Skeletal muscle cell (primary cell): Measurements from ENCODE around the gene LRRC36.
"Not testable (repeated sequence)": the region's sequence is repeated elsewhere in the genome, so short reads cannot be mapped to it uniquely, and the experiment has no call there.

ENCODE experiments used
- DNase-seq: peaks from one replicate; pipeline ENCODE4 v3.0.0-alpha.2; 2010; ENCODE audit warnings: low read depth
- H3K4me3 ChIP-seq: 2 replicates; pipeline ENCODE4 v1.5.1; 2011; ENCODE audit warnings: low read depth, mild to moderate bottlenecking, control low read depth, low read length, moderate library complexity

LRRC36 gene

DNA sequence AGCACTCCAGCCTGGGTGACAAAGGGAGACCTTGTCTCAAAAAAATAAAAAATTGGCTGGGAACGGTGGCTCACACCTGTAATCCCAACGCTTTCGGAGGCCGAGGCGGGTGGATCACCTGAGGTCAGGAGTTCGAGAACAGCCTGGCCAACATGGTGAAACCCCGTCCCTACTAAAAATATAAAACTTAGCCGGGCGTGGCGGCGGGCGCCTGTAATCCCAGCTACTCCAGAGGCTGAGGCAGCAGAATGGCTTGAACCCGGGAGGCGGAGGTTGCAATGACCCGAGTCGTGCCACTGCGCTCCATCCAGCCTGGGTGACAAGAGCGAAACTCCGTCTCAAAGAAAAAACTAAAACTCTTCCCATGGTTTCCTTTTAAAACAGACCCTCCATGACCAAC, 88.8 kb downstream of the LRRC36 start:
- DNase-seq: not testable (repeated sequence)
- peak overlapping the region; percentile 76 for H3K4me3 ChIP-seq

DNA sequence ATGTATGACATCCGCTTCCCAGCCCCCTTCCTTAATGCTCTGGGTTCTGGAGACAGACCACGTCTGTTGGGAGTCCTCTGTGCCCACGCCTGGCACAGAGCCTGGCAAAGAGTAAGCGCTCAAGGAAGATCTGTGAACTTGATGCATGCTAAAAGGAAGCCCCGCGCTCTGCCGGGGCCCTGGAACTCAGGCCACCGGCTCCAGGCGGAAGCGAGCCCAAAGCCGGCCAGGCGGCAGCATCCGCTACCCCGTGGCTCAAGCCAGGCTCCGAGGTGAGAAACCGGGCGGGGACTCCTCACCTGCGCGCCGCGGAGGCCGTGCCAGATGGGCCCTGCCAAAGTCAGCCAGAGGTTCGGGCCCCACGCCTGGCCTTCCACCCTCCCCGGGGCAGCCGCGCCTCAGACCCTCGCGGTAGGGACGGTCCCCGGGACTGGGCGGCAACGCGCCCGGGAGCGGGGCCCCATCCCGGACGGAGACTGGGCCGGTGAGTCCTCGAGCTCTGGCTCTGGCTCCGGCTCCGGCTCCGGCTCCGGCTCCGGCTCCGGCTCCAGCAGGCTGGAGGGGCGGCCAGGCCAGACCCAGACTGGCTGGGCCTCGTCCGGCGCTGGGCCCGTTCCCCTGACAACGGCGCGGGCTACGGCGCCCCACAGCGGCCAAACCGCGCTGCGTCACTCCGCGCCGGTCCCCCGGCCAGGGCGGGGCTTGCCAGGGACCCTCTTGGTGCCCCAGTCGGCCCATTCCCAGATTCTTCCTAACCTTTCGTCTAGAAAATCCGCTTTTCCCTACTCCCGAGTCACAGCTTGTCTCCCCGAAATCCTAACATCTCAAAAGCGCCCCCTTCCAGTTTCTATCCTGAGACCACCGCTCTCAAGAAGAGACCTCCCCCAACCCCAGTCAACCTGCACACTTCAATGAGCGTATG, 89.5 kb downstream of the LRRC36 start, which contains the start of gene ZDHHC1:
Gene ZDHHC1, minus strand, starts transcription at position 606 of the 922 bp plus-strand sequence. CDS start 8,702 bp downstream, outside the sequence.
- DNase-seq: no peak
- peak within 1 kb of the TSS; percentile 76 for H3K4me3 ChIP-seq

DNA sequence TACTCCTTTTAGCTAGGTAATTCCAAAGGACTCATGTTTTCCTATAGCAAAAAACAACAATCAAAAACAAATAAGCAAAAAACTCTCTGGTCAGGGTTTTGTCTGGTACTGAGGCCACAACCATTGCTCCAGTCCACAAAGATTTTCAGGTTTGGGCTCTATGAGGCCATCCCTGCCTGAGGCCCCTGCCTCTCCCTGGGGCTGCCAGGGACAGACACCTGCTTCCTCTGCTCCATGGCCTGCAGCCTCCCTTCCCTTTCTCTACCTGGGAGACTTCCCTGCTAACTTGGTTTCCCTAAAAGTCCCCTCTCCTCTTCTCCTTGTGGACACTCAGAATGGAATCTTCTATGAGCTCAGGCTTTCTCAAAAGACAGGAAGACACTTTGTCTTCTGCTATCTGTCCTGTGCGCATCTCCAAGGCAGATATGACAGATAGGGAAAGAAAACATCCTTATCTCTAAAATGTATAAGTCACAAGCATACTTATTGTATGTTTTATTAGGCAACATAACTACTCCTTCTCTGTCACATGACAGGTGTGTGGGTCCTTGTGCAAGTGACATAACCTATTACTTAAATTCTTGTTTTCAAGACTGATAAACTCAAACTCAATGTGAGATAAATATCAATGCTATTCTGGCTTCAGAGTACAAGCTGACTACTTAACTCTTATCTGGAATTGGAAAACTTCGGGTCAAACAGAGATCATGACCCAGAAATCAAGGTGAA, 90.9 kb downstream of the LRRC36 start:
- DNase-seq: no peak
- no peak overlapping the region for H3K4me3 ChIP-seq

DNA sequence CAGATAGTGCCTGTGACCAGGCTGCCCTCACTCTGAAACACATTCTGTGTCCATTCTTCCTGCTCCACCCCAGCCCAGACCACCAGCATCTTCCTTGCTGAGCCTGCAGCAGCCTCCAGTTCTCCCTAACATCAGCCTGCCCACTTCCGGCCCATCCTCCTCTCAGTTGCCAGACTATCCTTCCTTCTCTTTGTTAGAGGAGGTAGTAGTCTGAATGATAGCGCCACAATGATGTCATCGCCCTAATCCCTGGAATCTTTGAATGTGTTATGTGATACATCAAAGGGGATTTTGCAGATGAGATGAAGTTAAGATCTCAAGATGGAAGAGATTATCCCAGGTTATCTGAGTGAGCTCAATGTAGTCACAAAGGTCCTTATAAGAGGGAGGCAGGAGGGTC, 92.9 kb downstream of the LRRC36 start:
- DNase-seq: no peak
- no peak overlapping the region for H3K4me3 ChIP-seq

DNA sequence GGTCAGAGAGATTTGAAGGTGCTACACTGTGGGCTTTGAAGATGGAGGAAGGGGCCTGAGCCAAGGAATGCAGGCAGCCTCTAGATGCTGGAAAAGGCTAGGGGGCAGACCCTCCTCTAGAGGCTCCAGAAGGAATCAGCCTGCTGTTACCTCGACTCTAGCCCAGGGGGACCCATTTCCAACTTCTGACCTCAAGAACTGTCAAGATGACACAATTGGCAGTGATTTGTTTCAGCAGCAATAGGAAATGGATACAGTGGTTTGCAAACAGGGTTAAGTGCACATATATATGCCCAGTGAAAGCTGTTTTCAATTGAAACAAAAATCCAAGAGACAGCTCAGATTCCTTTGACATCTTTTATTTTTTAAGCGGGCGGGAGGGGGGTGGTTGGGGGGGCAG, 93.3 kb downstream of the LRRC36 start:
- no peak overlapping the region for H3K4me3 ChIP-seq
- no peak for DNase-seq

DNA sequence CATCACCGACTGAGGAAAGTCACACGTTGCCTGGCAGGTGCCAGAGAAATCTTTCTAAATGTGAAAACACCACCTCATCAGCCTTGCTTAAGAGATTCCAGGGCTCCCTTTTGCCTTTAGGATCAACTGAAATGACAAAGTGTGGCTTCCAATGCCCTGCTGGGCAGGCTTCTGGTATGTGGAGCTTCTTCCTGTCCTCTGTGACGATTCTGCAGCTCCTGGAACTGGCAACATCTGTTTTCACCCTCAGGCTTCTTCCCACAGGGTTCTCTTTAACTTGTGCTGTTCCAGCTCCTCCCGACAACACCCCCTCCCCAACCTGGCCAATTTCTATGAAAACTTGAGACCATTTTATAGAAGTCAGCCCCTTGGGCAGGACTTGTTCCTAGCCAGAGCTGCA, 94.4 kb downstream of the LRRC36 start:
- no peak for DNase-seq
- no peak overlapping the region for H3K4me3 ChIP-seq

DNA sequence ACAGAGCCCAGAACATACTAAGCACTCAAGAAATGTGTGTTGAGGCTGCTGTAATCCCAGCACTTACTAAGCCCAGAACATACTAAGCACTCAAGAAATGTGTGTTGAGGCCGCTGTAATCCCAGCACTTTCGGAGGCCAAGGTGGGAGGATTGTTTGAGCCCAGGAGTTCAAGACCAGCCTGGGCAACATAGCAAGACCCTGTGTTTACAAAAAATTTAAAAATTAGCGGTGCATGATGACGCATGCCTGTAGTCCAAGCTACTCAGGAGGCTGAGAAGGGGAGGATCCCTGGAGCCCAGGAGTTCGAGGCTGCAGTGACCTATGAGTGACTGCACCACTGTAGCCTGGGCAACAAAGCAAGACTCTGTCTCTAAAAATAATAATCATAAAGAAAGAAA, 96.4 kb downstream of the LRRC36 start:
- no peak for DNase-seq
- H3K4me3 ChIP-seq: no peak overlapping the region

DNA sequence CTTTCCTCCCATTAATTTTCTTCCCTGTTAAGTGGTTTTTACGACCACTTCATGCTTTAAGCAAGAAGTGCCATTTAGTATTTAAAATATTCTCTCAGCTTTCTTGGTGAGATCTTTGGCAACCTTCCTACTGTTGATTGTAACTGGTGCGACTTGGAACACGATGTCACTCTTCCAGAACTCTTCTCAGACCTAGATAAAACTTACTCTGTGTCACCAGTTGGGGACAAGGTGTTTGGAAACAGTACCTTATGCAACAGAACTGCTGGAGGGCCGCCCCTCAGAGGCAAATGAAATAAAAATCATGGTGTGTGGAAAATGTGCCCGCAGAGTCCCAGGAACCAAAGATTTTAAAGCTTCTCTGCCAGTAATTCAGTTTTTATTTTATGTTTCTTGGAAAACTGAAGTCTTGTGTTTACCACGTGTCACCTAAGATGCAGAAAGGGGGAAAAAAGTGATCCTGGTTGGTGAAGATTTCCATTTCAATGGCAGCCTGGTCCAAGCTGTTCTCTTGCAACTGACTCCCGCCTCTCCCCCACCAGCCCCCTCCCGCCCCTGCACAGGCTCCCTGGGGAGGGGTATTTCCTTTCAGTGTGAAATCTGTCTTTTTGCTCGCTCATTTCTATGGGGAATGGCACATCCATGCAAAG, 97.1 kb downstream of the LRRC36 start:
- H3K4me3 ChIP-seq: no peak overlapping the region
- no peak for DNase-seq

DNA sequence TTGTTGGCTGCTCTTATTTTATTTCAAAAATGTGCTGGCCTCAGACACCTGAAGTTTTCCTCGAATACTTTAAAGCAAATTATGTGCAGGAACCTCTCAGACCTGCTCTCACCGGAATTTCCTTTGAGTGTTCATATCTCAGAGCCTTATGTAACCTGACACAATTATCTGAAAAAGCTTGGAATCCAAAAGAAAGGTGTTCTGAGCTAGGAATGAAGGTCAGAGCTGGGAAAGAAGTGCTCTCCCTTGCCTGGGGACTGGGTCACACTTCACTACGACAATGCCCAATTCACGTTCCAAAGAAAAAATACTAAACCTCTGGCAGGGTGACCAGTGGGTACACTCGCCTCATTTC, 97.6 kb downstream of the LRRC36 start:
- DNase-seq: no peak
- H3K4me3 ChIP-seq: no peak overlapping the region

DNA sequence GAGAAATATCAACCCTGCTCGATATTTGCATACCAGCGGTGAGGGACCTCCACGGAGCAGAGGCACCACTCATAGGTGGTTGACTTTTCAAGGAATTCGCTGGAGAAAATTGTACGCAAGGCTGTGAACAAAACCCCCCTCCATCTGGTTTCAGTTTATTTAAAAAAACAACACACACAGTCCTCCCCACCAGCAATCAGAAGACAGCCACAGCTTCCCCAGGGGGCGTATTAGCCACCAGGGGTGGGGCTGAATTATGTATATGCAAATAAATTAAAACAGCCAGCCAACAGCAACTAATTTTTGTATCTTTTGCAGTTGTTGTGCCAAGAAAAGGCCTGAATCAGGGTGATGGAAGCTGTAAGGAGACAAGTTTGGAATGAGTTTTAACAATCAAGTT, 98.4 kb downstream of the LRRC36 start:
- DNase-seq: no peak
- no peak overlapping the region for H3K4me3 ChIP-seq

DNA sequence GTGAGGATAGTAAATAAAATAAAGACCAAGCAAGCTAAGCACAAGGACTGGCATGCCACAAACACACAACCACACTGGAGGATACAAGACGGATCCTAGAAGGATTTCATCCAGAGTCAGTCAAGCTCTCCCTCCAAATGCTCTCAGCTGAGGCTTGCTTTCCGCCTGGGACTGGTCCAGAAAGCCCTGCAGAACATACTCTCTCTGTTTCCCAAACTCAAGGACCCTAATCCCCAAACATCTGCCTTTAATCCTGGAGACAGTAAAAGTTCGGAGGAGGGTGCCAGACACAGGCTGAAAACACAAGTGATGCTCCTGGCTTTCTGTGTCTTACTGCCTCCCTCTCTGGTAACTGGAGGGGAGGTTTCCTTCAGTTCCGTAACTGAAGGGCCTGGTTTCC, 99.0 kb downstream of the LRRC36 start:
- no peak overlapping the region for H3K4me3 ChIP-seq
- no peak for DNase-seq

DNA sequence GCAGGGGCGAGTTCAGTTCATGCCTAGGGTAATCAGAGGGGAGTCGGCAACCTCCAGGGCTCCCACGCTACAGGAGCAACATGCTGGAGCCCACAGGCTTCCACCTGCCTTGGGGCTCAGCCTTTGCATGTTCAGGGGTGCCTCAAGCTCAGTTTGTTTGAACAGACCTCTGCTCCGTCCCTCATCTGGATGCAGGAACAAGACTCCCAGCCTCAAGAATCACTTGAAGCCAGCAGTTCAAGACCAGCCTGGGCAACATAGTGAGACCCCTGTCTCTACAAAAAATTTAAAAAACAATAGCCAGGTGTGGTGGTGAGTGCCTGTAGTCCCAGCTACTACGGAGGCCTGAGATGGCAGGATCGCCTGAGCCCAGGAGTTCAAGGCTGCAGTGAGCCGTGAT, 99.4 kb downstream of the LRRC36 start:
- DNase-seq: no peak
- no peak overlapping the region for H3K4me3 ChIP-seq

DNA sequence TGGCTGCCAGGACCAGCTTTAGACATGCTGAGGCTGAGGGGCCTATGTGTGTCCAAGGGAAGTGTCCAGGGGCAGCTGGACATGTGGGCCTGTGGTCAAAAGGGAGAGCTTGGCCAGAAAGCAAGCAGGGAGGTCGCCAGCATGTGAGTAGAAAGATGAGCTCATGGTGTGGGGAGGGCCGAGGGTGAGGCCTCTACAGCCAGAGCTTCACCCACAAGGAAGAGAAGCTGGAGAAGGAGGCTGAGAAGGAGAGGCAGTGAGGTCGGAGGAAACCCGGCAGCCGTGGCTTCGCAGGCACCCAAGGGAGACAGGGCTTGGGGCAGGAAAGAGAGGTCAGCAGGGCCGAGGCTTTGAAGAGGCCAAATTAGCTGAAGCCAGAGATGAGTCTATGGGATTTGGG, 100.3 kb downstream of the LRRC36 start:
- no peak for DNase-seq
- H3K4me3 ChIP-seq: no peak overlapping the region

DNA sequence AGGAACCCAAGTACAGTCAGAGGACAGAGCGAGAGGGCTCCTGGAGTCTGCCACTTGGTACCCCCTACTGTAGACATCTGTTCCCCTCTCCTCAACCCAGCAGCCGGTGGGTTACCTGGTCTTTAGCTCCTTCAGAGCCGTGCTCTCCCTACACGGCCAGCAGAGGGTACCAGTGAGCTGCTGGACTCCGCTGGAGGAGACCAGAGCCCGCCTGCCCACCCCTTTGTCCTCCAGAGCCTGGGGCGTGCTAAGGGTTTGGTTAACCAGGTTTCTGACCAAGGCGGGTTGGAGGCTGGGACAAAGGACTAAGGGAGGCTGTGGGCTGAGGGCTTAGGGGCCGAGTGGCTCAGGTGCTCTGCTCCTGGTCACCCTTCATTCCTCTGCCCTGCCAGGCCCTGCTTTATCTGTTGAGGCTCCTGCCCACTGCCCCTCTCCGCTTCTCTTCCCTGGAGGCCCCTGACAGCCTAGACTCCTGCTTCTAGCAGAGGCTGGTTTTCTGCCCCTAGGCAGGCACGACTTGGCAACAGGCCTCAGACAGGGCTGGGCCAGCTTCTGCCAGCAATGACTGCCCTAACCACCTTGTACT, 101.6 kb downstream of the LRRC36 start:
- no peak overlapping the region for H3K4me3 ChIP-seq
- DNase-seq: no peak

DNA sequence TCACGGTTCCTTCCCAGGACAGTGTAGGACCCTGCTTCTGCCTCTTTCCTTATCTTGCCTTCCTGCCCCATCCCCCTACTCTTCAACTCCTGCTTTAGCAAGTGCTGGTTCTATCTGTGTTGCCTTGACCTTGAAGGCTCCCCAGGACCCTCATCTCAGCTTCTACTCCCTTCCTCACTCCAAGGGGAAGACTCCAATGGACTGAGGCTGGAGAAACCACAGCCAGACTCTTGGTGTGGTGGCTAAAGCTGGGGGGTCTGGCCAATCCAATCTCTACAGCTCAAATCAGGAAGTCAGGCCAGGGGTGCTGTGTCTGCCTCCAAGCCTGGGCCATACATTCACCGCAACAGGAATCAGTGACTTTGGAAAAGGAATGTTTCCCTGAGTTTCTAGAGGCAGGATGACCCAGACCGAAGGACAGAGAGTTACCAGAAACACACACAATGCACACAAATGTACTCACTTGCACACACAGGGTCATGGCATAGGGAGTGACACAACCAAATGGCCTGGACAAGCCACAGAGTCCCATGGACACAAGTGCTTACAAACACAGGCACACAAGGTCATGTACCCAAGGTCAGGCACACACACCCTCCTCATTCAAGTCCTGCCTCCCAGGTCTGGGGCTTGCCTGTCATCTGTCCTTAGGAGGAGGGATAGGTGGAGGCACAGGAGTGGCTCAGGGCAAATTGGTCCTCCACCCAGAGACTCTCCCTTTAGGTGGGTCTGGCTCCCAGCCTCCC, 102.6 kb downstream of the LRRC36 start:
- no peak overlapping the region for H3K4me3 ChIP-seq
- no peak for DNase-seq

DNA sequence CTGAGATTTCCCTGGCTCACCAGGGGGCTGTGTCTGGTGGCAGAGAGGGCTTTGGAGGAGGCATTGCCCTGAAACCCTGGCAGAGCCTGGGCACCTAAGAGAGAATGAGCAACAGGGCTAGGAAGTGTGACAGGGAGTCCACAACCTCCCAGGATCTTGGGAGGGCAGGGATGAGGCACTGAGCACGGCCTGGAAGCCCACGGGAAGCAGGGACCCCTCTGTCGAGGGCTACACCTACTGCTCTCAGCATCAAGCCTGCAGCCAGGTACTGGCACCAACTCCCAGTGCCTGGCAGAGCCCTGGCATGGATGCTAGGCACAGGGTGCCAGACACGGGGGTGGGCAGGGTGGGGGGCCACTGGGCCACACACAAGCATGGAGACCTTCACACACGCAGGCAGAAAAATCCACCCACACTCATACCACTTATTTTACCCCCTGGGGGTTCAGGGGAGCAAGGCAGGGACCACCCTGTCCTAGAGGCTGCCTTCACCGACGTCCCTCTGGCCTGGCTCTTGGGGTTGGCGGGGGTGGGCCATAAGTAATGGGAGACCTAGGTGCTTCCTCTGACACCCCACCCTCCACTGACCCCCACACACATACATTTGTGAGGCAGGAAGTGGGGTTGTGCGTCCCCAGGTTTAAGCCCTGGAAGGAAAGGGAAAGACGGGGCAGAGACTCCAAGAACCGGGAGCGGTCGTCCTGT, 103.3 kb downstream of the LRRC36 start:
- H3K4me3 ChIP-seq: peak overlapping the region; percentile 35

DNA sequence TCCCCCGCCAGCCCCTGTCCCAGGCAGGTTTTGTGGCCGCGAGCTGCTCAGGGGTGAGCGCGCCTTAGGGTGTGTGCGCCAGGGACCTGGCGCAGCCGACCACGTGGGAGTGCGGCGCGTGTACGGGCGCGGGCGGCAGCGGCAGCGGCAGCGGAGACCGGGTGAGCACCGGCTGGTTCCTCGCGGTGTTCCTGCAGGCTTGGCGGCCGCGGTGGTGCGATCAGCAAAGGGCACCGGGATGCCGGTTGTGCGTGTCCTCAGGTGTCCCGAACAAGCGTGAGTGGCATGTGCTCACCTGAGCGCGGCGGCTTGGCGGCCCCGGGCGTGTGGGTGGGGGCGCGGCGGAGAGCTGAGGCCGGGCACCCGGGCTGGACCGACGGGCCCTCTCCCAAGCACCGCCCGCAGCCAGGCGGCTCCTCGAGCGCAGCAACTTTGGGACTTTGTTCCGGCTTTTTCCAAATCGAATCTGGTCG, 103.9 kb downstream of the LRRC36 start:
- no peak for DNase-seq
- H3K4me3 ChIP-seq: peak overlapping the region; percentile 35

More for the DNA sequence above, 103.3 kb downstream of the LRRC36 start:
- DNase-seq: no peak

DNA sequence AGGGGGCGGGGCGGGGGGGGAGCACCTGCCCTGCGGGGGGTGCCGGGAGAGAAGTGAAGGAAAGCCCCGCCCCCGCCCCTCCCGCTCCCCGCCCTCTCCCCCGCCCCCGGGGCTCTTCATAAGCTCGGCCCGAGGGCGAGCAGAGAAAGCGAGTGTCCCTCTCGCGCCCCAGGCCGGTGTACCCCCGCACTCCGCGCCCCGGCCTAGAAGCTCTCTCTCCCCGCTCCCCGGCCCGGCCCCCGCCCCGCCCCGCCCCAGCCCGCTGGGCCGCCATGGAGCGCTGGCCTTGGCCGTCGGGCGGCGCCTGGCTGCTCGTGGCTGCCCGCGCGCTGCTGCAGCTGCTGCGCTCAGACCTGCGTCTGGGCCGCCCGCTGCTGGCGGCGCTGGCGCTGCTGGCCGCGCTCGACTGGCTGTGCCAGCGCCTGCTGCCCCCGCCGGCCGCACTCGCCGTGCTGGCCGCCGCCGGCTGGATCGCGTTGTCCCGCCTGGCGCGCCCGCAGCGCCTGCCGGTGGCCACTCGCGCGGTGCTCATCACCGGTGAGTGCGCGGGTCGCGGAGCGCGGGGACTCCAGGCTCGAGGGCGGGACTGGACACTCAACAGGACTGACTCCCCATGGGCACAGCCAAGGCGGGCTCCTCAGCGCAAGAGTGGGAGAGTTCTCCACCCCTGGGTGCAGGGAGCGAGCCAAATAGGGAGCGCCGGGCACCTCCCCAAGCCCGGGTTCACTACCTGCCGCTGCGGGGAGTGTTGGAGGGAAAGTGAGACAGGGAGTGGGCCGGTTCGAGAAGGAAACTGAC, 104.6 kb downstream of the LRRC36 start, which contains the start of gene HSD11B2:
Gene HSD11B2, plus strand, starts transcription at position 145 of the 798 bp plus-strand sequence. Its CDS starts 128 bp downstream, at position 273.
- peak within 1 kb of the TSS; percentile 45 for H3K4me3 ChIP-seq
- no peak for DNase-seq
